GM23248 (cell line): ENCODE measurements around the gene ARMC3. TPM values are rescaled to one million over a fixed set of nuclear protein-coding genes. Genes with fewer than 3 reads are reported as not detected.

ENCODE experiments used
- DNase-seq: peaks from one replicate; pipeline ENCODE4 v3.0.0-alpha.2; 2015
- H2AFZ ChIP-seq: fragments of 200-600 bp; sonication (generic); 2 replicates; pipeline ENCODE4 v1.6.1; 2016; ENCODE audit warnings: antibody characterized with exemption
- H3F3A ChIP-seq: fragments of 200-600 bp; sonication (generic); 2 replicates; pipeline ENCODE4 v1.6.1; 2016; ENCODE audit warnings: mild to moderate bottlenecking, antibody characterized with exemption, mixed run types; ENCODE audit not compliant: insufficient read depth
- H3K27ac ChIP-seq: fragments of 200-600 bp; sonication (generic); 2 replicates; pipeline ENCODE4 v1.5.1; 2016; ENCODE audit warnings: mild to moderate bottlenecking
- H3K27me3 ChIP-seq: fragments of 200-600 bp; sonication (generic); replicated peaks from 2 replicates; pipeline ENCODE4 v1.6.1; 2016; ENCODE audit warnings: mild to moderate bottlenecking; ENCODE audit not compliant: insufficient read depth
- H3K36me3 ChIP-seq: fragments of 200-600 bp; sonication (generic); 2 replicates; pipeline ENCODE4 v1.6.1; 2016; ENCODE audit warnings: low read depth, mild to moderate bottlenecking
- H3K4me1 ChIP-seq: fragments of 200-600 bp; sonication (generic); 2 replicates; pipeline ENCODE4 v1.6.1; 2016; ENCODE audit warnings: mild to moderate bottlenecking; ENCODE audit not compliant: insufficient read depth
- H3K4me2 ChIP-seq: fragments of 200-600 bp; sonication (generic); one replicate; pipeline ENCODE4 v1.6.1; 2016; ENCODE audit warnings: mild to moderate bottlenecking; ENCODE audit not compliant: unreplicated experiment
- H3K4me3 ChIP-seq: fragments of 200-600 bp; sonication (generic); 2 replicates; pipeline ENCODE4 v1.5.1; 2016; ENCODE audit warnings: mild to moderate bottlenecking
- H3K79me2 ChIP-seq: fragments of 200-600 bp; sonication (generic); 2 replicates; pipeline ENCODE4 v1.6.1; 2016; ENCODE audit warnings: mild to moderate bottlenecking; ENCODE audit not compliant: insufficient read depth
- H3K9ac ChIP-seq: fragments of 200-600 bp; sonication (generic); 2 replicates; pipeline ENCODE4 v1.6.1; 2016; ENCODE audit warnings: mild to moderate bottlenecking
- H3K9me2 ChIP-seq: fragments of 200-600 bp; sonication (generic); 2 replicates; pipeline ENCODE4 v1.6.1; 2016; ENCODE audit warnings: mixed run types, mild to moderate bottlenecking, moderate library complexity; ENCODE audit not compliant: insufficient read depth
- H3K9me3 ChIP-seq: fragments of 200-600 bp; sonication (generic); one replicate; pipeline ENCODE4 v1.6.1; 2017; ENCODE audit warnings: low read depth
- H4K20me1 ChIP-seq: fragments of 200-600 bp; sonication (generic); 2 replicates; pipeline ENCODE4 v1.6.0; 2016; ENCODE audit not compliant: insufficient read depth
- EZH2 ChIP-seq: fragments of 200-600 bp; sonication (generic); IDR thresholded peaks from 2 replicates; pipeline ENCODE4 v1.6.1; 2018; ENCODE audit warnings: antibody characterized with exemption, mild to moderate bottlenecking; ENCODE audit not compliant: insufficient read depth, poor library complexity, severe bottlenecking
- EZH2phosphoT487 ChIP-seq: fragments of 200-600 bp; sonication (generic); IDR thresholded peaks from 2 replicates; pipeline ENCODE4 v1.6.1; 2018; ENCODE audit warnings: antibody characterized with exemption, moderate library complexity, mild to moderate bottlenecking, low read depth; ENCODE audit not compliant: insufficient read depth
- WGBS, 2 experiments: methylation state at CpG; one replicate each; pipeline ENCODE4 v1.1.6; 2015 to 2017; ENCODE audit warnings: low lambda C conversion rate in 2 of 2, low coverage in 1 of 2; ENCODE audit errors: missing lambda C conversion rate in 2 of 2; 5-methylcytosine and 5-hydroxymethylcytosine counted together
- in situ Hi-C: fragments of 300-500 bp; cut with MboI; formaldehyde crosslinking; loops from 2 replicates; pipeline ENCODE4 v1.15.0; 2020
- polyA plus RNA-seq: library from polyadenylated mRNA; unstranded; fragments of >200 nt; fragmentation: Nextera tagmentation; extraction: Ambion mirVana; gene quantifications from 2 replicates; pipeline ENCODE4 v1.2.1, GENCODE V29; 2016
- total RNA-seq: library from RNA; depleted of rRNA; stranded (reverse); fragments of >200 nt; shearing (Covaris generic); gene quantifications from 2 replicates; pipeline ENCODE4 v1.2.3, GENCODE V29; 2014

The ARMC3 gene
- total and polyA plus RNA-seq, 2 experiments from 2014 or later, result not detected

GRCh38 chr10:22993314-22993713, 65.5 kb downstream of the ARMC3 start:
- Histone ChIP-seq H3K9me2 (no peaks in the 10 kb centered on the region), H3K4me3 (no peak overlapping the region), H3F3A (no peaks in the 10 kb centered on the region), H2AFZ (no peak overlapping the region), H3K79me2 (no peaks in the 10 kb centered on the region), H3K4me2 (no peak overlapping the region), H3K9ac (no peak overlapping the region), H4K20me1 (no peaks in the 10 kb centered on the region), H3K36me3 (no peaks in the 10 kb centered on the region), H3K9me3 (no peaks in the 10 kb centered on the region), H3K4me1 (no peaks in the 10 kb centered on the region), H3K27me3 (peaks cover 13% of the 10 kb centered on the region), H3K27ac (no peak overlapping the region)
- TF ChIP-seq EZH2phosphoT487, result no peak
- no peak for TF ChIP-seq EZH2
- 37 to 39% methylated on average over 5 of the region's 5 CpGs for WGBS, 2 experiments
- DNase-seq, result no peak
- in situ Hi-C loops, result loop anchor here (25.0 kb wide), 1 partner anchor 756 kb away; no protein-coding TSS in a partner anchor

- no peak overlapping the region for H3K9ac ChIP-seq
- TF ChIP-seq EZH2phosphoT487 (no peak), EZH2 (no peak)
- peaks cover 33% of the 10 kb centered on the region for H3K27me3 ChIP-seq
- no peaks in the 10 kb centered on the region for H3K9me2 ChIP-seq
- H3K4me1 ChIP-seq, result no peaks in the 10 kb centered on the region
- in situ Hi-C loops, result loop anchor here (25.0 kb wide), 1 partner anchor 760 kb away; no protein-coding TSS in a partner anchor
- no peak overlapping the region for H3K4me3 ChIP-seq
- H3K27ac ChIP-seq, result no peak overlapping the region
- H3K4me2 ChIP-seq, result no peak overlapping the region
- no peaks in the 10 kb centered on the region for H3K9me3 ChIP-seq
- H3F3A ChIP-seq, result no peaks in the 10 kb centered on the region
- DNase-seq, result peak; percentile 43
- no peaks in the 10 kb centered on the region for H3K36me3 ChIP-seq
- no peak overlapping the region for H2AFZ ChIP-seq
- H3K79me2 ChIP-seq, result no peaks in the 10 kb centered on the region
- WGBS, 2 experiments, result 3 to 4% methylated on average over 2 of the region's 2 CpGs
- no peaks in the 10 kb centered on the region for H4K20me1 ChIP-seq
Measured at GRCh38 chr10:22997096-22997495, 69.2 kb downstream of the ARMC3 start.

GRCh38 chr10:22998091-22998490, 70.2 kb downstream of the ARMC3 start:
- Histone ChIP-seq H3K9me3 (no peaks in the 10 kb centered on the region), H3K4me1 (no peaks in the 10 kb centered on the region), H3K4me3 (no peak overlapping the region), H3K9ac (no peak overlapping the region), H3K27ac (no peak overlapping the region), H3K36me3 (no peaks in the 10 kb centered on the region), H3K27me3 (peaks cover 43% of the 10 kb centered on the region), H2AFZ (no peak overlapping the region), H3F3A (no peaks in the 10 kb centered on the region), H4K20me1 (no peaks in the 10 kb centered on the region), H3K9me2 (no peaks in the 10 kb centered on the region), H3K79me2 (no peaks in the 10 kb centered on the region), H3K4me2 (no peak overlapping the region)
- 87 to 91% methylated on average over 12 of the region's 12 CpGs for WGBS, 2 experiments
- in situ Hi-C loops, result loop anchor here (25.0 kb wide), 1 partner anchor 761 kb away; no protein-coding TSS in a partner anchor
- TF ChIP-seq EZH2 (no peak), EZH2phosphoT487 (no peak)
- no peak for DNase-seq

GRCh38 chr10:22999942-23000341, 72.1 kb downstream of the ARMC3 start:
- H3K9me3 ChIP-seq, result no peaks in the 10 kb centered on the region
- no peak overlapping the region for H3K4me3 ChIP-seq
- H3K27ac ChIP-seq, result no peak overlapping the region
- no peak overlapping the region for H3K4me2 ChIP-seq
- H3K9ac ChIP-seq, result no peak overlapping the region
- no peaks in the 10 kb centered on the region for H3K4me1 ChIP-seq
- no peak overlapping the region for H2AFZ ChIP-seq
- no peaks in the 10 kb centered on the region for H3K9me2 ChIP-seq
- peaks cover 53% of the 10 kb centered on the region for H3K27me3 ChIP-seq
- H4K20me1 ChIP-seq, result no peaks in the 10 kb centered on the region
- in situ Hi-C loops, result loop anchor here (25.0 kb wide), 1 partner anchor 763 kb away; no protein-coding TSS in a partner anchor
- no peak for DNase-seq
- H3K36me3 ChIP-seq, result no peaks in the 10 kb centered on the region
- no peaks in the 10 kb centered on the region for H3F3A ChIP-seq
- H3K79me2 ChIP-seq, result no peaks in the 10 kb centered on the region
- 37 to 49% methylated on average over 2 of the region's 2 CpGs for WGBS, 2 experiments
- TF ChIP-seq EZH2phosphoT487 (no peak), EZH2 (no peak)
